ENCODE data around the gene SRPK2. TPM values are rescaled to one million over a fixed set of nuclear protein-coding genes. Genes with fewer than 3 reads are reported as not detected.
A peak's percentile ranks its signal among the peaks of the same experiment; 100 is the strongest.
"Not testable (repeated sequence)": the region's sequence is repeated elsewhere in the genome, so short reads cannot be mapped to it uniquely, and the experiment has no call there.

Gene SRPK2
- total RNA-seq, 1 experiment from 2014 or later = 56.9 TPM

DNA sequence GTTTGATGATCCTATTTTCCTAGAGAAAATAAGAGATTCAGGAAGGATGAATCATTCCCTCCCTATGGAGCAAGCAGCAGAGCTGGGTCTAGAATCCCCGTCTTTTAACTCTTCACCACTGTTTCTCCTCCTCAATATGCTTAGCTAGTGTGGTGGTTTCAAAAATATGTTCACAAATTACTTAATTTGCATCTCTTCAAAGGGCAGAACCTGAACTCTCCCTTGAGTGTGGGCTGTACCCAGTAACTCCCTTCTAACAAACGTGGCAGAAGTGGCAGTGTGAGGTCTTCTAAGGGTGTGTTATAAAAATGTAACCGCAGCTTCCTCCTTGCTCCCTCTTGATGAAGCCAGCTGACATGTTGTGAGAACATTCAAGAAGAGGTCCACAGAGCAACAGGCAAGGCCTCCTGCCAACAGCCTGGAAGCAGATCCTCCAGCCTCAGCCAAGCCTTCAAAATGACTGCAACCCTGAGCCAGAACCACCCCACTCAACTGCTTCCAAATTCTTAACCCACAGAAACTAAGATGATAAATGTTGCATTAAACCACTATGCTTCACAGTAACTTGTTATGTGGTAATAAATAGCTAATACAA lies 36.6 kb downstream of the SRPK2 start:
- Histone ChIP-seq H3K9me3 (no peaks in the 10 kb centered on the region), H3K4me3 (peak overlapping the region; percentile 23; the same call in 1 of the 2 replicates), H3K27me3 (no peaks in the 10 kb centered on the region), H3K36me3 (no peaks in the 10 kb centered on the region)
- DNase-seq = peak; percentile 90

DNA sequence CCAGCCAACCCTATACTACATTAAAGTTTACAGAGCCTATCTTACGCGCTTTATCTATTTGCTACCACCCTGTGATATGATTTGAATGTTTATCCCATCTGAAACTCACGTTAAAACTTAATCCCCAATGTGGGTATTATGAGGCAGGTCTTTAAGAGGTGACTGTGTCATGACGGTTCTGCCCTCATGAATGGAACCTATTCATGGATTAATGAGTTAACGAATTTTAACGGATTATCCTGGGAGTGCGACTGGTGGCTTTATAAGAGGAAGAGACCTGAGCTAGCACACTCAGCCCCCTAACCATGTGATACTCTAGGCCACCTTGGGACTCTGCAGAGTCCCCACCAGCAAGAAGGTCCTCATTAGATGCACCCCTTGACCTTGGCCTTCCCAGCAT lies 37.8 kb downstream of the SRPK2 start:
- no peaks in the 10 kb centered on the region for H3K36me3 ChIP-seq
- no peak overlapping the region for H3K4me3 ChIP-seq
- no peaks in the 10 kb centered on the region for H3K9me3 ChIP-seq
- H3K27me3 ChIP-seq = no peaks in the 10 kb centered on the region
- DNase-seq = no peak

GRCh38 chr7:105348177-105348576 lies 40.5 kb downstream of the SRPK2 start:
- not testable (repeated sequence) for H3K9me3 ChIP-seq, H3K27me3 ChIP-seq, H3K4me3 ChIP-seq, DNase-seq, H3K36me3 ChIP-seq

- Histone ChIP-seq H3K36me3 (no peaks in the 10 kb centered on the region), H3K4me3 (no peak overlapping the region), H3K9me3 (no peaks in the 10 kb centered on the region), H3K27me3 (no peaks in the 10 kb centered on the region)
- no peak for DNase-seq
Observed at GRCh38 chr7:105346593-105347322, 42.0 kb downstream of the SRPK2 start.

DNA sequence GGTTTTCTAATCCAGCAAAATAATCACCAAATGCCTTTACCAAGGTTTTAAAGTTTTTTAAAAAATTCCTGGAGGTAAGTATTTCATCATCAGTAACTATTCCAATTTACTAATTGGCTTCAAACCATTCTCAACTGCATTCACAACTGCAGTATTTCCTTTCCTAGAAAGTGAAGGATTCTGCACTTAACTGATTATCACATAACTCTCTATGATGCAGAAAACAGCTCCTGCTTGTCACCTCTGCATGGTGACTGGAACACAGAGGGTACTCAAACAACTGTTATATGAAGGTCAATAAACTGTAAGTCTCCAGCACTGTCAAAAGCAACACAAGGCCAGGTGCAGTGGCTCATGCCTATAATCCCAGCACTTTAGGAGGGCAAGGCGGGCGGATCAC lies 42.6 kb downstream of the SRPK2 start:
- Histone ChIP-seq H3K4me3 (no peak overlapping the region), H3K9me3 (no peaks in the 10 kb centered on the region), H3K27me3 (no peaks in the 10 kb centered on the region), H3K36me3 (no peaks in the 10 kb centered on the region)
- no peak for DNase-seq

DNA sequence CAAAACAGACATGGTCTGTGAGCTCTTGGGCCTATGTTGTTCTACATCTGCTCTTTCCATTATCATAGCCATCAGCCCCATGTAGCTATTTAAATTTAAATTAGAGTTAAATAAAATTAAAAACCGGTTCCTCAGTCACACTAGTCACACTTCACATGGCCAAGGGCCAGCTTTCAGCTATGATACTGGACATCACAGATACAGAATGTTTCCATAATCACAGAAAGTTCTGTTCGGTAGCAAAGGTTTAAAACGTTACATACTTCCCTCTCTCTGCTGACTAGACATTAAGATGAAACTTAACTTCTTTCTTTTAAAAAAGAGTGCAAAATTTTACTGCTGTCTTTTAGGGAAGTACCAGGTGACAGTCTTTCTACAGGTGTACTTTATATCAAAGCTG lies 43.0 kb downstream of the SRPK2 start:
- DNase-seq = no peak
- Histone ChIP-seq H3K27me3 (no peaks in the 10 kb centered on the region), H3K4me3 (no peak overlapping the region), H3K9me3 (no peaks in the 10 kb centered on the region), H3K36me3 (no peaks in the 10 kb centered on the region)

DNA sequence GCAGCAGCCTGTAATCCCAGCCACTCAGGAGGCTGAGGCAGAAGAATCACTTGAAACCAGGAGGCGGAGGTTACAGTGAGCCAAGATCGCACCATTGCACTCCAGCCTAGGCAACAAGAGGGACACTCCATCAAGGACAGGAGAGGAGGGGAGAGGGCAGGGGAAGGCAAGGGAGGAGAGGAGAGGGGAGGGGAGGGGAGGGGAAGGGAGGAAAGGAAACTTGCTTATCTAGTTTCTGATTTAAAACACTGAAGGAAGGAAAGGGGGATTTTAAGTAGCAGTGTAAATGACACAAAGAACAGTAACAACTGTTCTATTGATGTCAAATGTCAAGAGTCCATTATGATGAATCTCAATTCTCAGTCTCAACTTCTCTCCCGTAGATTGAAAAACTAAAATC lies 43.7 kb downstream of the SRPK2 start:
- Histone ChIP-seq H3K36me3 (no peaks in the 10 kb centered on the region), H3K9me3 (no peaks in the 10 kb centered on the region), H3K27me3 (no peaks in the 10 kb centered on the region), H3K4me3 (no peak overlapping the region)
- DNase-seq = no peak

- H3K4me3 ChIP-seq = no peak overlapping the region
- H3K9me3 ChIP-seq = no peaks in the 10 kb centered on the region
- no peaks in the 10 kb centered on the region for H3K36me3 ChIP-seq
- DNase-seq = peak; percentile 16
- H3K27me3 ChIP-seq = no peaks in the 10 kb centered on the region
Observed at GRCh38 chr7:105339404-105340323, 49.1 kb downstream of the SRPK2 start.

GRCh38 chr7:105337529-105337928 lies 51.2 kb downstream of the SRPK2 start:
- no peak for DNase-seq

GRCh38 chr7:105336009-105336408 lies 52.7 kb downstream of the SRPK2 start:
- Histone ChIP-seq H3K27me3 (no peaks in the 10 kb centered on the region), H3K9me3 (no peaks in the 10 kb centered on the region), H3K4me3 (no peak overlapping the region), H3K36me3 (no peaks in the 10 kb centered on the region)
- DNase-seq = no peak

More at GRCh38 chr7:105337529-105337928, 51.2 kb downstream of the SRPK2 start:
- no peak overlapping the region for H3K4me3 ChIP-seq
- no peaks in the 10 kb centered on the region for H3K9me3 ChIP-seq
- H3K27me3 ChIP-seq = no peaks in the 10 kb centered on the region
- no peaks in the 10 kb centered on the region for H3K36me3 ChIP-seq

GRCh38 chr7:105332661-105333060 lies 56.1 kb downstream of the SRPK2 start:
- not testable (repeated sequence) for H3K27me3 ChIP-seq, H3K4me3 ChIP-seq, H3K9me3 ChIP-seq, H3K36me3 ChIP-seq
- DNase-seq = peak; percentile 43

DNA sequence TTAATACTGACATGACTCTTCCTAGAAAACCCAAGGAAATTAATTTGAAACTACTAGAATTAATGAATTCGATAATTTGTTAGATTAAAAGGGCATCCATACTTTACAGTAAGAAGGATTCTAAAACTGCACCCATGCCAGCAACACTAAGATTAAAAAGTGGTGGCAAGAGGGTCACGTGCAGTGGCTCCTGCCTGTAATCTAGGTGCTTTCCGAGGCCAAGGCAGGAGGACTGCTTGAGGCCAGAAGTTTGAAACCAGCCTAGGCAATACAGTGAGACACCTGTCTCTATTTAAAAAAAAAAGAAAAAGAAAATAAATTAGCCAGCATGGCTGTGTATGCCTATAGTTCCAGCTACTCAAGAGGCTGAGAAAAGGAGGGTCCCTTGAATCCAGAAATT lies 58.2 kb downstream of the SRPK2 start:
- H3K27me3 ChIP-seq = no peaks in the 10 kb centered on the region
- no peaks in the 10 kb centered on the region for H3K36me3 ChIP-seq
- no peak for DNase-seq
- H3K4me3 ChIP-seq = no peak overlapping the region
- H3K9me3 ChIP-seq = no peaks in the 10 kb centered on the region

DNA sequence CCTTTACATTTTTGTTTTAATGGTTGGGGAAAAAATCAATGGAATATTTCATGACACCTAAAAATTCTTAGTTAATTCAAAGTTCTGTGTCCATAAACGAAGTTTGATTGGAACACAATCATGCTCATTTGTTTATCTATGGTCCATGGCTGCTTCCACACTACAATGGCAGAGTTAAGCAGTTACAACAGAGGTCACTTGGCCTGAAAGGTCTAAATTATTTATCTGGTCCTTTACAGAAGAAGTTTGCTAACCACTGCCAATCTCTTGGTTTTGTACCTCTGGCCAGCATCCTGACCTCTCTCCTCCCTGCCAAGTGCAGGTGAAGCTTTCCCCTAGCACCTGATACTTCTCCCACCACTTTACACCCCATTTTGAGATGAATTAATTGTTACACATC lies 61.5 kb downstream of the SRPK2 start:
- Histone ChIP-seq H3K9me3 (no peaks in the 10 kb centered on the region), H3K4me3 (no peak overlapping the region), H3K27me3 (no peaks in the 10 kb centered on the region), H3K36me3 (no peaks in the 10 kb centered on the region)
- no peak for DNase-seq

- Histone ChIP-seq H3K4me3 (no peak overlapping the region), H3K27me3 (no peaks in the 10 kb centered on the region), H3K9me3 (no peaks in the 10 kb centered on the region), H3K36me3 (no peaks in the 10 kb centered on the region)
- DNase-seq = no peak
Observed at GRCh38 chr7:105325216-105325904, 63.4 kb downstream of the SRPK2 start.

DNA sequence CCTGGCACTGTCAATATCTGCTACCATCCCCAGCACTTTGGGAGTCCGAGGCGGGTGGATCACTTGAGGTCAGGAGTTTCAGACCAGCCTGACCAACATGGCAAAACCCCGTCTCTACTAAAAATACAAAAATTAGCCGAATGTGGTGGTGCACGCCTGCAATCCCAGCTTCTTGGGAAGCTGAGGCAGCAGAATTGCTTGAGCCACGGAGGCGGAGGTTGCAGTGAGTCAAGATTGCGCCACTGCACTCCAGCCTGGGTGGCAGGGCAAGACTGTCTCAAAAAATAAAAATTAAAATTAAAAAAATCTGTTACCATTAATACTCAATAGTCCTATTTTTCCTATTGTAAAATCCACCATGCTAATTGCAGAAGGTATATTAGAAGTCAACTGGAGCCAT lies 64.1 kb downstream of the SRPK2 start:
- DNase-seq, H3K9me3 ChIP-seq, H3K36me3 ChIP-seq, H3K4me3 ChIP-seq, H3K27me3 ChIP-seq: not testable (repeated sequence)

GRCh38 chr7:105323366-105323765 lies 65.4 kb downstream of the SRPK2 start:
- H3K9me3 ChIP-seq = no peaks in the 10 kb centered on the region
- no peak overlapping the region for H3K4me3 ChIP-seq
- no peaks in the 10 kb centered on the region for H3K36me3 ChIP-seq
- DNase-seq = no peak
- no peaks in the 10 kb centered on the region for H3K27me3 ChIP-seq
